Measurements from ENCODE around the gene CENPX. TPM values are rescaled to one million over a fixed set of nuclear protein-coding genes. Genes with fewer than 3 reads are reported as not detected.

The CENPX gene
- total RNA-seq, 1 donor from 2014 or later: 158 TPM

DNA sequence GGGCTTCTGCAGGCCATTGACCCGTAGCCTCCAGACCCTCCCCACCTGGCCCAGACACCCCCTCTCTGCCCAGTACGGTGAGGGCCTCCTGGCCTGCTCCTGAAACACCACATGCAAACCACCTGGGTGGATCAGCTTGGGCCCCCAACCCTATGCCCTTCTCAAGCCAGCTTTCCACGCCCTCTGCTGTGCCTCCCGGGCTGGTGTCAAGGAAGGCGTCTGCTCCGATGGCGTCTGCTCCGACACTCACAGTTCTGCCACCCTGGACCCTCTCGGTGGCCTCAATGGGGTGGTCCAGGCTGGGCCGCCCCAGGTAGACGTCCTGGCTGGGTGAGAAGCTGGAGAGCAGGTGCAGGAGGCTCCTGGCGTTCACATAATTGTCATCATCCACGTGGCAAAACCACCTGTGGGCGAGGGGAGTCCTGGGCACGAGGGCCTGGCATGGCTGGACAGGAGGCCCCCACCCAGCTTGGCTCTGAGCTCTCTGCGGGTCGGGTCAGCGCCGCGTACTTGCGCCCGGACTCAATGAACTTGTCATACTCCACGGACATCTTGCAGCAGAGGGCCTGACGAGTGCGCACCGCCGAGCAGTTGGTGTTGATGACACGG lies 27.6 kb upstream of the CENPX start:
- no peak for DNase-seq (ENCODE audit: low read depth)
- H3K4me3 ChIP-seq (ENCODE audit: low read depth, low read length): peak overlapping the region; percentile 91
- TF ChIP-seq, protein P1, sequence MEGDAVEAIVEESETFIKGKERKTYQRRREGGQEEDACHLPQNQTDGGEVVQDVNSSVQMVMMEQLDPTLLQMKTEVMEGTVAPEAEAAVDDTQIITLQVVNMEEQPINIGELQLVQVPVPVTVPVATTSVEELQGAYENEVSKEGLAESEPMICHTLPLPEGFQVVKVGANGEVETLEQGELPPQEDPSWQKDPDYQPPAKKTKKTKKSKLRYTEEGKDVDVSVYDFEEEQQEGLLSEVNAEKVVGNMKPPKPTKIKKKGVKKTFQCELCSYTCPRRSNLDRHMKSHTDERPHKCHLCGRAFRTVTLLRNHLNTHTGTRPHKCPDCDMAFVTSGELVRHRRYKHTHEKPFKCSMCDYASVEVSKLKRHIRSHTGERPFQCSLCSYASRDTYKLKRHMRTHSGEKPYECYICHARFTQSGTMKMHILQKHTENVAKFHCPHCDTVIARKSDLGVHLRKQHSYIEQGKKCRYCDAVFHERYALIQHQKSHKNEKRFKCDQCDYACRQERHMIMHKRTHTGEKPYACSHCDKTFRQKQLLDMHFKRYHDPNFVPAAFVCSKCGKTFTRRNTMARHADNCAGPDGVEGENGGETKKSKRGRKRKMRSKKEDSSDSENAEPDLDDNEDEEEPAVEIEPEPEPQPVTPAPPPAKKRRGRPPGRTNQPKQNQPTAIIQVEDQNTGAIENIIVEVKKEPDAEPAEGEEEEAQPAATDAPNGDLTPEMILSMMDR (conservative IDR thresholded peaks at IDR 0.05; ENCODE audit: low read depth, low read length): no peak

DNA sequence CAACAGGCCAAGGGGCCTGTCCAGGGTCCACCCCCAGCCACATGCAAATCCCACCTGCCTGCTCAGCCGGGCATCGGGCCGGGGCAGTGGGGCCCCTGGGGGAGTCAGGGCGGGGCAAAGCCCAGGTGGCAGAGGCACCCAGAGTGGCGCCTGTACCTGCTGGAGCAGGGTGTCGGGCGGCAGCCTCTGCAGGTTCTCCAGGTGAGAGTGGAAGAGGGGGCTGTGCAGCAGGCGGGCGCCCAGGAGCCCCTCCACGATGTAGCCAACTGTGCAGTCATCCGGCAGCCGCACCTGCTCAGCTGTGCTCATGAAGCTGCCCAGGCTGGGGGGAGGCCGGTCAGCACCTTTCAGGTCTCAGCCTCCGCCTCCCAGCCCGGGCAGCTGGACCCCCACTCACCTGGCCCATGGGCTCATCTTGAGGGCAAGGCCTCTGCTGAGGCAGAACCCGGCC lies 26.9 kb upstream of the CENPX start:
- TF ChIP-seq, protein P1 (conservative IDR thresholded peaks at IDR 0.05; ENCODE audit: low read depth, low read length): no peak
- H3K4me3 ChIP-seq (ENCODE audit: low read depth, low read length): no peak overlapping the region
- DNase-seq (ENCODE audit: low read depth): no peak

GRCh38 chr17:82049106-82049505 lies 26.4 kb upstream of the CENPX start:
- DNase-seq (ENCODE audit: low read depth): no peak
- no peak overlapping the region for H3K4me3 ChIP-seq (ENCODE audit: low read depth, low read length)
- TF ChIP-seq, protein P1 (conservative IDR thresholded peaks at IDR 0.05; ENCODE audit: low read depth, low read length): no peak

DNA sequence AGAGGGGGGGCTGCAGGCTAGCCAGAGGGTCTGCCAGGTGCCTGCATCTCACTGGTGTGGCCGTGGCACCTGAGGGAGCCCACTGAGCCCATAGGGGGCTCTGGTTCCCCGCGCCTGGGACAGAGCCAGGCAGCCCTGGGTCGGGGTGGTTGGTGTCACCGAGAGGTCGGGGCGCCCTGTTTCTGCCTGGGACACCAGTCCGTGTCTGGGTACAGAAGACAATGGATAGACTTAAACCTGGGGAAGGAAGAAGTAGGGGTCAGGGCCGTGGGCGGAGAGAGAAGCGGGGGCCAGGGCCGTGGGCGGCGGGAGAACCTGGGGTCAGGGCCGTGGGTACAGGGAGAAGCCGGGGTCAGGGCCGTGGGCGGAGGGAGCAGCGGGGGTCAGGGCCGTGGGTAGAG lies 25.9 kb upstream of the CENPX start:
- TF ChIP-seq, protein P1 (conservative IDR thresholded peaks at IDR 0.05; ENCODE audit: low read depth, low read length): no peak
- no peak for DNase-seq (ENCODE audit: low read depth)
- no peak overlapping the region for H3K4me3 ChIP-seq (ENCODE audit: low read depth, low read length)

DNA sequence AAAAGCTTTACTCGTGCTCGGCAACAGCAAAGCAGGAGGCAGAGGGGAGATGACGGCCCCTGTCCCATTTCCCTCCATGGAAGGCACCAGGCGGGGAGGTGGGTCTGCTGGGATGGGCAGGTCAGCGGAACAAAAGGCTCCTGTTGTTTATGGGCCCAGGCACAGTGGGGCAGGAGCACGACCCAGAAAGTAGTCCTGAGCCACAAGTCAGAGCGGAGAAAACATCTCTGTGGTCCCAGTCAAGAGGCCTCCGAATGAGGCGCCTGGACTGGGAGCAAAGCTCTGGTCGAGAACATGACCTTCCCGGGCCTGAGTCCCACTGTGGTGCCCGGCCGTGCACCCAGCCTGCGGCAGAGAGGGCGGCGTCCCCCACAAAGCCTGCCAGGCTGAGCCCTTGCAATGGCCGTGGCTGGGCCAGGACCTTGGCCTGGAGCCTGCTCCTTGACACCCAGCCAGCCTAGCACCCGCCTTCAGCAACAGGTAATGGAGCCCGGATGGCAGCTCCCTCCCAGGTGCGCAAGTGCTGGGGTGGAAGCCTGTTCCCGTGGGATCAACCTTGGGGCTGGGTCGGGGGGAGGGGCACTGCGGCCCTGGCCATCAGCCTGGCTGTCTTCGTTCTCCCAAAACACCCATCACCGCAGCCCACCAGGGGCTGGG lies 25.4 kb upstream of the CENPX start:
- H3K4me3 ChIP-seq (ENCODE audit: low read depth, low read length): no peak overlapping the region
- no peak for DNase-seq (ENCODE audit: low read depth)
- TF ChIP-seq, protein P1 (conservative IDR thresholded peaks at IDR 0.05; ENCODE audit: low read depth, low read length): no peak

- H3K4me3 ChIP-seq (ENCODE audit: low read depth, low read length): no peak overlapping the region
- no peak for DNase-seq (ENCODE audit: low read depth)
- TF ChIP-seq, protein P1 (conservative IDR thresholded peaks at IDR 0.05; ENCODE audit: low read depth, low read length): no peak
Measured at GRCh38 chr17:82047379-82047778, 24.7 kb upstream of the CENPX start.

DNA sequence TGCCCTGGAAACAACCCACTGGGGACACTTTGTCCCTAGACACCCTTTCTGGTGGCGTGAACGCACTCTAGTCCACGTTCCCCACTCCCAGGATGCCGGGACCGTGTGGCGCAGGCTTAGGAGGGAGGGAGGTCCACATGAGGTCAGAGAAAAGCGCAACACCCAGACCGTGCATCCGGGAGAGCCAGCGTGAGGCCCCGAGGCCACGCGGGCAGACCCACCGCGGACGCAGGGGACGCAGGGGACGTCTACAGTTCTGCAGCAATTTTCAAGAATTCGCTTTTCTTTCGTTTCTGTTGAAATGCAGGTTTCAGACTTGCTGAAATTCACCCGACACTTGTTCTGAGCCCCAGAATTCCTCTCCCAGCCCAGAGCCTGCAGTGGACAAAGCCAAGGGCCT lies 24.2 kb upstream of the CENPX start:
- DNase-seq (ENCODE audit: low read depth): no peak
- TF ChIP-seq, protein P1 (conservative IDR thresholded peaks at IDR 0.05; ENCODE audit: low read depth, low read length): no peak
- no peak overlapping the region for H3K4me3 ChIP-seq (ENCODE audit: low read depth, low read length)
